Activated naive CD8-positive, alpha-beta T cell treated with anti-CD3 and anti-CD28 coated beads, Interleukin-2, amount 50 U/mL, for 16 hours (primary cell): ENCODE measurements around the gene SEZ6L2.
"Not testable (repeated sequence)": the region's sequence is repeated elsewhere in the genome, so short reads cannot be mapped to it uniquely, and the experiment has no call there.

ENCODE experiments used
- DNase-seq: peaks from one replicate; pipeline ENCODE4 v3.0.0-alpha.2; 2020; ENCODE audit warnings: low read depth, low spot score

The SEZ6L2 gene

DNA sequence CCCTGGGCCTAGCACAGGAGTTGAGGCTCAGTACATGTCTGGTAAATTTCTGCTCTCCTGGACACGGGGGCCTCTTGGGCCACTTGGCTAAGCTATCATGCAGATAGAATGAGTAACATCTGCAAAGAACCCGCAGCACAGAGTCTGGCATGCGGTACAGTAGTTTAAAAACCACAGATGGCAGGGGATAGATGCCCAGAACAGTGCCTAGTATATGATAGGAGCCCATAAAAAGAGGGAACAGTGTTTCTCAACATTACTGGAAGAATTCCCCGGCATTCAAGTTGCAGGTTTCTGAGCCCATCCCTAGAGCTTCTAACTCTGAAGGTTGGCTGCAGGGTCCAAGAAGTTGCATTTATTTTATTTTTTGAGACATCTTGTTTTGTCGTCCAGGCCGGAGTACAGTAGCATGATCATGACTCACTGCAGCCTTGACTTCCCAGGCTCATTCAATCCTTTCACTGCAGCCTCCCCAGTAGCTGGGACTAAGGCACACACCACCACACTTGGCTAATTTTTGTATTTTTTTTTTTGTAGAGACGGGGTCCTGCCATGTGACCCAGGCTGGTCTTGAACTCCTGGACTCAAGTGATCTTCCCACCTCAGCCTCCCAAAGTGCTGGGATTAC is 42.1 kb downstream of the SEZ6L2 start:
- no peak for DNase-seq

DNA sequence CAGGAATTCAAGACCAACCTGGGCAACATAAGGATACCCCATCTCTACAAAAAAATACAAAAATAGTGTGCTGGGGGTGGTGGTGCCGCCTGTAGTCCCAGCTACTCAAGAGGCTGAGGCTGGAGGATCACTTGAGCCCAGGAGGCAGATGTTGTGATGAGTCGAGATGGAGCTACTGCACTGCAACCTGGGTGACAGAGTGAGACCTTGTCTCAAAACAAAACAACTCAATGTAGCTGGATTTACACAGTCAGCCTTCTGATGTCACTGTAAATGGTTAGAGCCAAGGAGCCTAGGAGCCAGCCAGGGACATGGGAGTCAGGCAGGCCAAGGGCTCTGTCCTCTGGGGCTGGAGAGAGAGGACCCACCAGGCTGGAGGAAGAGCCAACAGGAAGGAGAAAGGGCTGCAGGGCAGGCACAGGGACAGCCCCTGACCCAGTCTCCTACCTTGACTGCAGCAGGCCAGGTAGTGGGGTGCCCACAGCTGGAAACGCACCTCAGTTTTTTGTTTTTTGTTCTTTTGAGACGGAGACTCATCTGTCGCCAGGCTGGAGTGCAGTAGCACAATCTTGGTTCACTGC is 44.7 kb downstream of the SEZ6L2 start:
- DNase-seq, result no peak

DNA sequence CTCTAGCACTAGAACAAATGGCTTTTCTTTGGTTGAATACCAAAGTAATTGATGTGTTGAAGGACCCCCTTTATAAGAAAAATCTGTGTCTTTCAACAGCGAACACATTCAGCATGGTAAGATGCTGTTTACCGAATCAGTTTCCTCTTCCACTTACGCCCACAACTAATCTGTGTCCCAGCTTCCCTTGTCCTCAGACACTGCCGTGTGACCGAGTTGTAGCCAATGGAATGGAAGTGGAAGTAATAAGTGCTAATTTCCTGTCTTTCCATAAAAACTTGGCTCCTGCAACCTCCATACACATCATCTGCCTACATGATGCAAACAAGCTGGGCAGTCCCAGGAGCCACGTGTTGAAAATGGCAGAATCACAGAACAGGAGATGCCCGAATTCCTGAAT is 46.7 kb downstream of the SEZ6L2 start:
- DNase-seq, result no peak

DNA sequence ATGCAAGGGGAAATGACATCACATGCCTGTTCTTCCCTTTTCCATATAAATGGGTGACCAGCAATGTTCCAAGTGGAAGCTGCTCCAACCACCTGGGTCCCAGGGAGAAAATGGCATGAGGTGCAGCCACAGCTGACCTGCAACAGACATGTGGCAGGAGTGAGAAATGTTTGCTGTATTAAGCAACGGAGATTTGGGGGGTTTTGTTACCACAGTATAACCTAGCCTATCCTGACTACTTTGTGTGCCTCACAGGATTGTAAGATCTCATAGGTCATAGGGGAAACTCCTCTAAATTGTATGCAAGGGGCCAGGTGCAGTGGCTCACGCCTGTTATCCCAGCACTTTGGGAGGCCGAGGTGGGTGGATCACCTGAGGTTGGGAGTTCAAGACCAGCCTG is 48.4 kb downstream of the SEZ6L2 start:
- no peak for DNase-seq

DNA sequence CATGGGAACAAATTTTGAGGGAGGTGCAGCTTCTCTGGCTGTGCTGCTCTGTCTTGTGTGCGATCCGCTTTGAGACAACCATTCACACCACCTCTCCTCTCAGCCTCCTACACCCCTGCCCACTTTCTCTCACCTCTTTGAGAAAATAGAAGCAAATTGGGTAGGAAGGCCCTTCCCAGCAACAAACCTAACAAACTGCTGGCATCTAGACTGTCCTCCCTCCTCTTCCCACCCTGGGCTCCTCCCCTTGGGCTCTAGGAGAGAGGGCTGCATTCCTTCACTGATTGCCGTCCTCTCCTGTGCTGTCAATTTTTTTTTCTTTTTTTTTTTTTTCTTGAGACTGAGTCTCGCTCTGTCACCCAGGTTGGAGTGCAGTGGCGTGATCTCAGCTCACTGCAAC is 49.8 kb downstream of the SEZ6L2 start:
- no peak for DNase-seq

DNA sequence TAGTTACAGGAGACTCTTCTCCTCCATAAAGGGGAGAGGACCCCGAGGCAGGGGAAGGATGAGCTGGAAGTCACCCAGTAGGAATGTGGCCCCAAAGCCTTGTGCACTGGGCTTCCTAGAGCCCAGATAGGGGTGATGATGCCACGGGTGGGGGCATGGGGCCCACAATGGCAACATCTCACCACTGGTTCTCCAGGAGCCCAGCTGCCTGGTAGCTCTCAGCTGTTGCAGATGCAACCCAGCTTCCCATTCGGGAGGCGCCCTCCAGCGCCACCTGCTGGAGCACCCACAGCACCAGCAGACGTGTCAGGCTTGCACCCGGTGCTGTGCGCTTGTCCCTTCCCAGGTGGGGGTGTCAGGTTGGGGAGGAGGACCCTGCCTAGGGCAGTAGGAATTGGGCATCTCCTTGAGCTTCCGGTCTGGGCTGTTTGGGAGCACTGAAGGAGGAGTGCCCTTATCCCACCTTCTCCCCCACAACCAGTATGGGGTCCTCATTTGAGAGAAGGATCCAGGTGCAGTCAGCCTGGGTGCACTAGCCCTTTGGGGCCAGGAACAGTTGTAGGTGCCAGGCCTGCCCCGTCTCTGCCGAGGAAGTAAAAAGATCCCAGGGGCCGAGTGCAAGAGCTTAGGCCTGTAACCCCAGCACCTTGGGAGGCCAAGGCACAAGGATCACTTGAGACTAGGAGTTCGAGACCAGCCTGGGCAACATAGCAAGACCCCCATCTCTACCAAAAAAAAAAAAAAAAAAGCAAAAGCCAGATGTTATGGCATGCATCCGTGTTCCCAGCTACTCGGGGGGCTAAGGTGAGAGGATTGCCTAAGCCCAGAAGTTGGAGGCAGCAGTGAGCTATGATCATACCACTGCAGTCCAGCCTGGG is 50.7 kb downstream of the SEZ6L2 start:
- peak; percentile 64 for DNase-seq

DNA sequence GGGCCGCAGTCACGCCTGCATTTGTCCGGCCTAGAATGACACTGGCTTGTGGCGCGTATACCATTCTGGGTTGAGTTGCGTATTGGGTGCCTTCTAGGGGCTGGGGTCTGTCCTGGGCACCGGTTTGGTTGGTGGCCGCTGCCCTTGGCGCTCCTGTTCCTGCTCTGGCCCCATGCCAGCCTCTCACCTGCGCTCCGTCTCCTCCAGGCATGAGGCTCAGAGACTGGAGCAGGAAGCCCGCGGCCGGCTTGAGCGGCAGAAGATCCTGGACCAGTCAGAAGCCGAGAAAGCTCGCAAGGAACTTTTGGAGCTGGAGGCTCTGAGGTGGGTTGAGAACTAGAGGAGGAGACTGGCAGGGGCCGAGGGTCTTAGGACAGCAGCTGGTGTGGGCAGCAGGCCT is 53.7 kb downstream of the SEZ6L2 start:
- DNase-seq, result no peak

DNA sequence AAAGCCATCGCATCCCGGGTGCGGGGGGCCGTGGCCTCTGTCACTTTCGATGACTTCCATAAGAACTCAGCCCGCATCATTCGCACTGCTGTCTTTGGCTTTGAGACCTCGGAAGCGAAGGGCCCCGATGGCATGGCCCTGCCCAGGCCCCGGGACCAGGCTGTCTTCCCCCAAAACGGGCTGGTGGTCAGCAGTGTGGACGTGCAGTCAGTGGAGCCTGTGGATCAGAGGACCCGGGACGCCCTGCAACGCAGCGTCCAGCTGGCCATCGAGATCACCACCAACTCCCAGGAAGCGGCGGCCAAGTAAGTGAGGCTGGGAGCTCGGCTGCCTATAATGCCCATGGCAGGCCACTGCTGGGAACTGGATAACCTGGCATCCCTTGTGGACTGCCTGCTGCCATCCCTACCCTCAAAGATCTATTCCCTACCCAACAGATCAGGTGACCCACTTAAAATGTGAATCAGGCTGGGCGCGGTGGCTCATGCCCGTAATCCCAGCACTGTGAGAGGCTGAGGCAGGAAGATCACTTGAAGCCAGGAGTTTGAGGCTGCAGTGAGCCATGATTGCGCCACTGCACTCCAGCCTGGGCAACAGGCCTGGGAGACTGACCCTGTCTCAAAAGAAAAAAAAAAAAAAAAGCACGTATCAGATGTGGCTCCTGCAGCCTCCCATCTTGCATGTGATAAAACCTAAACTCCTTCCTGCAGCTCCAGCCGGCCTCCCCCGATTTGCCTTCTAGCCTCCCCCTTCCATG is 54.6 kb downstream of the SEZ6L2 start:
- DNase-seq, result no peak

DNA sequence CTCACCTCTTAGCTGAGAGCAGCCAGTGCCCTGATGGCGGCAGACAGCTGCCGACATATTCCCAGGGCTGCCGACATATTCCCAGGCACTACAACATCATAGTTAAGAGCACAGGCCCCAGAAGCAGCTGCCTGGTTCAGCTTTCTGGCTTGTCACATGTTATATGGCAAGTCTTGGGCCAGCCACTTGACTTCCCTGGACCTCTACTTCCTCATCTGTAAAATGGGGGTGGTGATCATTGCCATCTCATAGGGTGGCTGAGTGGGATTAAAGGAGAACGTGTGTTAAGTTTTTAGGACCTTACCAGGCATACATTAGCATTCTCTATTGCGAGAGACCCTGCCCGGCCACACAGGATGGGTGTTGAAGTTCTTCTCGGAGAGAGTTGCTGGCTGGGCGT is 55.4 kb downstream of the SEZ6L2 start:
- DNase-seq, result no peak

DNA sequence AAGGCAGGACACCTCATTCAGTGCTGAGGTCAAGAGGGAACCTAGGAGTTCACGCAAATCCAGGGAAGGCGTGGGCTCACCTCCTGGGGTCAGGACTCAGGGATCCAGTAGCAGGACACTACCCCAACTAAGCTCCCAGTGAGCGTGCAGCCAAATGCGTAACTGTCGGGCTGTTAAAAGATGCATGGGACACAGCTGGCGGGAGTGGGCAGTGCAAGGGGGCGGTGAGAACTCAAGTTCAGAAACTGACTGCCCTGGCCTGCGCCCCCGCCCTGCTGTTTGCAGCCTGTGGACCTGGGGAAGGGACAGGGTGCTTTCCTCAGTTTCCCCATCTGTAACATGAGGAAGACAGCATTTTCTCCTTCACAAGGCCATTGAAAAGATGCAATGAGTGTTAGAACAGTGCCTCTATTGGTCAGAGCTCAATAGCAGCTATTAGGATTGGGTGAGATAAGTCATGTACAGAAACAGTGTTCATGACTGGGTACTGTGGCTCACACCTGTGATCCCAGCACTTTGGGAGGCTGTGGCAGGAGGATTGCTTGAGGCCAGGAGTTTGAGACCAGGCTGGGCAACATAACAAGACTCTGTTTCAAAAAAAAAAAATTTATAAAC is 56.5 kb downstream of the SEZ6L2 start:
- DNase-seq, result no peak

DNA sequence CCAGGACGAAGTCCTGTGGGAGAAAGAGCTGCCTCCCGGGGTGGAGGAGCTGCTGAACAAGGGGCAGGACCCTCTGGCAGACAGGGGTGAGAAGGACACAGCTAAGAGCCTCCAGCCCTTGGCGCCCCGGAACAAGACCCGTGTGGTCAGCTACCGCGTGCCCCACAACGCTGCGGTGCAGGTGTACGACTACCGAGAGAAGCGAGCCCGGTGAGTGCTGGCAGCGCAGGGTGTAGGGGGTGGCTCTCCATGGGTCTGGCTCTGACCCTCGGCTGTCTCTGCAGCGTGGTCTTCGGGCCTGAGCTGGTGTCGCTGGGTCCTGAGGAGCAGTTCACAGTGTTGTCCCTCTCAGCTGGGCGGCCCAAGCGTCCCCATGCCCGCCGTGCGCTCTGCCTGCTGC is 57.7 kb downstream of the SEZ6L2 start:
- no peak for DNase-seq

DNA sequence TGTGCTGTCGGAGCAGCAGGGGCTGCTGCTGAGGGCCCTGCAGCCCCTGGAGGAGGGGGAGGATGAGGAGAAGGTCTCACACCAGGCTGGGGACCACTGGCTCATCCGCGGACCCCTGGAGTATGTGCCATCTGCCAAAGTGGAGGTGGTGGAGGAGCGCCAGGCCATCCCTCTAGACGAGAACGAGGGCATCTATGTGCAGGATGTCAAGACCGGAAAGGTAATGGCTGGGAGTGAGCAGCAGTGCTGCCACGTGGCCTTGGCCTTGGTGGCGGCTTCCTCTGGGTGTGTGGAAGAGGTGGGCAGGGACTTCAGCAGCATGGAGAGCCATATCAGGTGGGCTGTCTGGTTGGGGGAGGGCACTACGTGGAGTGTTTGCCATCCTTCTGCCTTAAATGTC is 59.1 kb downstream of the SEZ6L2 start:
- DNase-seq, result no peak

DNA sequence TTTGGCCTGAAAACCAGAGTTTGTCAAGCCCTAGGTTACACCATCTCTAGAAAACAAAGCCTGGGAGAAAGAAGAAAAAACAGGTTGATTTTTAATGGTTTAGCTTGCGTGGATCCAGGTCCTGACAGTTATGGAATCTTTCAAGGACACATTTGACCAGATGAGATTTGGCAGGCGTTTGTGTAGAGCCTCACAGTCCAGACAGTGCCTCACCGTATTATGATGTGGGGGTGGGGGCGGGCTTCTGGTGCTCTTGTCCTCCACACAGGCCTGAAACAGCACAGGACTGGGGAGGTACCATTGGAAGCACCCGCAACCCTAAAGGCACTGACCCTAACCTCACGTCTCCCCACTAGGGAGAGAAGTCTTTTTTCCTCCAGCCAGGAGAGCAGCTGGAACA is 59.5 kb downstream of the SEZ6L2 start:
- no peak for DNase-seq

DNA sequence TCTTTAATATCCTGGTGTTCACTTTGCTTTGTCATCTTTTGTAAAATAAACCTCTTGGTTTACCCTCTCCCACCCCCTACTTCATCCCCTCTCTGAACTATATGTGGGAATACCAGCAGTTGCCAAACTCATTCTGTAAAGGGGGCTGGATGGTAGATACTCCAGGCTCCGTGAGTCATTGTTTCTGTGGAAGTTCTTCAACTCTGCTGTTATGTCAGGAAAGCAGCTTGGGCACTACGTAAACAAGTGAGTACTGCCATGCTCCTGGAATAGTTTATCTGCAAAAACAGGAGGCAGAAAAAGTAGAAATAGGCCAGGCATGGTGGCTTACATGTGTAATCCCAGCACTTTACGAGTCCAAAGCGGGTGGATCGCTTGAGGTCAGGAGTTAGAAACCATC is 61.5 kb downstream of the SEZ6L2 start:
- no peak for DNase-seq

DNA sequence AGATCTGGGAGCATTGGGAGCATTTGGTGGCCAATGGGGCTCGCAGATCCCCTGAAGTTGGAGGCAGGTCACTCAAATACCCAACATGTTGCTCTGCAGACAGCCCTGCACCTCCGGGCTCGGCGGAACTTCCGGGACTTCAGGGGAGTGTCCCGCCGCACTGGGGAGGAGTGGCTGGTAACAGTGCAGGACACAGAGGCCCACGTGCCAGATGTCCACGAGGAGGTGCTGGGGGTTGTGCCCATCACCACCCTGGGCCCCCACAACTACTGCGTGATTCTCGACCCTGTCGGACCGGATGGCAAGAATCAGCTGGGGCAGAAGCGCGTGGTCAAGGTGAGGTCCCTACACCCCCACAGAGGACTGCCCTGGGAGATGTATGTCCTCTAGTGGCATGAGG is 62.7 kb downstream of the SEZ6L2 start:
- DNase-seq, result no peak

DNA sequence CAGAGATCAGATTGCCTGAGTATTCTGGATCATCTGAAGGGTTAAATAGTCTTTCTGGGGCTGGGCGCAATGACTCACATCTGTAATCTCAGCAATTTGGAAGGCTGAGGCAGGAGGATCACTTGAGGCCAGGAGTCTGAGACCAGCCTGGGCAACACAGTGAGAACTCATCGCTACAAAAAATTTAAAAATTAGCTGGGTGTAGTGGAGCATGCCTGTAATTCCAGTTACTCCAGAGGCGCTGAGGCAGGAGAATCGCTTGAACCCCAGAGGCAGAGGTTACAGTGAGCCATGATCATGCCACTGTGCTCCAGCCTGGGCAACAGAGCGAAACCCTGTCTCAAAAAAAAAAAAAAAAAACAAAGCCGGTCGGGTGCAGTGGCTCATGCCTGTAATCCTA is 63.4 kb downstream of the SEZ6L2 start:
- DNase-seq, result no peak

DNA sequence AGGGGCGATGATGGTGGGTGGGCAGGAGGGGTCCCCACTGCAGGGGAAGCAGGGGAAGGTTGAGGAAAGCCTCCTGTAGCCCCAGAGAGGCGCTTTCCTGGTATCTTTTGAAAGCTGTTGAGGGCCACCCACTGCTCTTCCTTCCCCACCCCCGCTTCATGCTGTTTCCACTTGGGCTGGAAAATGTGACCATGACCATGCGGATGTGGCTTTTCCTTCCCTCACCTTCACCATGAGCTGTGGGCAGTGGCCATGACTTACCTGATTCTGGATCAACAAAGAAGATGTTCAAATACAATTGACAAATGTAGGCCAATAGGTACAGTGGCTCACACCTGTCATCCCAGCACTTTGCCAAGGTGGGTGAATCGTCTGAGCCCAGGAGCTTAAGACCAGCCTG is 65.3 kb downstream of the SEZ6L2 start:
- DNase-seq, result no peak

DNA sequence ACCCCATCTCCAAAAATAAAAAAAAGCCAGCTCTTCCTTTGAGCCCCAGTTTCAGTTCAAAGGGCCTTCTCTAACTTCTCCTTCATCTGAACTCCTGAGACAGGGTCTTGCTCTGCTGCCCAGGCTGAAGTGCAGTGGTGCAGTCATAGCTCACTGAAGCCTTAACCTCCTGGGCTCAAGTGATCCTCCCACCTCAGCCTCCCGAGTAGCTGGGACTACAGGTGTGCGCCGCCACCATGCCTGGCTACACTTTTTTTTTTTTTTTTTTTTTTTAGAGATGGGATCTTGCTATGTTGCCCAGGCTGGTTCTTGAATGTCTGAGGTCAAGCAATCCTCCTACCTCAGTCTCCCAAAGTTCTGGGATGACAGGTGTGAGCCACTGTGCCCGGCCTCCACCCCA is 66.1 kb downstream of the SEZ6L2 start:
- DNase-seq, result not testable (repeated sequence)

DNA sequence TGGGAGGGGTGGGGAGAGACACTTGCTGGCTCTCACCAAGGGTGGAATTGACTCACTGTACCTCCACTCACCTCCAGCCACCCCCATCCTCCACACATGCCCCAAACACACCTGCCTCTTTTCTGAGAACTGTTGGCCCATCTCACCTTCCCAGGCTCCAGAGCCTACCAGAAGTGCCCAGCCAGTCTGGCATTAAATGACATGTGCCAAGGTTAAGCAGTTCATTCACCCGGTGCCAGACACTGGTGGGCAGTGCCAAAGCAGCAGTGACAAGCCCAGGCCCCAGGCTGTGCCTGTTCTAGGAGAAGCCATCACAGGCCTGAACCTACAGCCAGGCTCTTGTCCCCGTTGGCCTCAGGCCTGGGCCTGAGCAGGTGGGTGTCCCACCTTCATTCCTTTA is 67.9 kb downstream of the SEZ6L2 start:
- DNase-seq, result no peak

DNA sequence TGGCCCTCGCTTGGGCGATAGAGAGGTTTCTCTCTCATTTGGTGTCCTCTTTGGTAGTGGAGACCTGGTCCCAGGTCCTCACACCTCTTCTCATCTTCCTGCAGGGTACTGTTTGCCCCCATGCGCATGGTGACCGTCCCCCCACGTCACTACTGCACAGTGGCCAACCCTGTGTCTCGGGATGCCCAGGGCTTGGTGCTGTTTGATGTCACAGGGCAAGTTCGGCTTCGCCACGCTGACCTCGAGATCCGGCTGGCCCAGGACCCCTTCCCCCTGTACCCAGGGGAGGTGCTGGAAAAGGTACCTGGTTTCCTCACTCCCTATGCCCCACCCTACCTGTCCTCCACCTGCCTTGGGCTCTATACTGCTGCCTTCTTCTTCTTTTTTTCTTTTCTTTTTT is 68.6 kb downstream of the SEZ6L2 start:
- DNase-seq, result no peak

DNA sequence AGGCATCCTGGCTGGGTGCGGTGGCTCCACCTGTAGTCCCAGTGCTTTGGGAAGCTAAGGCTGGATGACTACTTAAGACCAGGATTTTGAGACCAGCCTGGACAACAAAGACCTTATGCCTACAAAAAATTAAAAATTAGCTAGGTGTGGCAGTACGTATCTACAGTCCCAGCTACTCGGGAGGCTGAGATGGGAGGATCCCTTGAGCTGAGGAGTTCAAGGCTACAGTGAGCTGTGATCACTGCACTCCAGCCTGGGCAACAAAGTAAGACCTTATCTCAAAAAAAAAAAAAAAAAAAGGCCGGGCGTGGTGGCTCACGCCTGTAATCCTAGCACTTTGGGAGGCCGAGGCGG is 73.0 kb downstream of the SEZ6L2 start:
- DNase-seq, result no peak
